ENCODE results near the gene PXMP4.

Gene PXMP4

DNA sequence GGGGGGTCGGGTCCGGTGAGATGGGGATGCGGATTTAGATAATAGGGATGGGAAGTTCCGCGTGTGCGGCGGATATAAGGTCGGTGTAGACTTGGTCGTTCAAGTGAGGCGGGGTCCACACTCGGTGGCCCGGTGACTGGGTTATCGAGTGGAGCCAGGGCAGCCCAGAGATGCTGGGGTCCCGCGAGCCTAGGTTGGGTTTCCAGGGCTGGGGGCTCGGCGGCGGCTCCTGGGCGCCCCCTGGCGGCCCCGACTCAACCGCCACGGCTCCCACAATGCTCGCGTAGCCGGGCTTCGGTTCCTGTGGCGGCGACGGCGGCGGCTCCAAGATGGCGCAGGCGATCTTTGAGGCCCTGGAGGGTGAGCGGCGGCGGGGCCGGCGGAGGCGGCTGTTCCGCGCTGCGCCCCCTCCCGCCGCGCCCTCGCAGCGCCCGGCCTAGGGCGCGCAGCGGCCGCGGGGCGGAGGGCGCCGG, 11.6 kb upstream of the PXMP4 start, which contains the start of gene ZNF341:
TSS of gene ZNF341 (plus strand) at position 304 of the 473 bp plus-strand sequence. CDS start at position 330, 26 bp downstream.
- peak; percentile 97 for DNase-seq

DNA sequence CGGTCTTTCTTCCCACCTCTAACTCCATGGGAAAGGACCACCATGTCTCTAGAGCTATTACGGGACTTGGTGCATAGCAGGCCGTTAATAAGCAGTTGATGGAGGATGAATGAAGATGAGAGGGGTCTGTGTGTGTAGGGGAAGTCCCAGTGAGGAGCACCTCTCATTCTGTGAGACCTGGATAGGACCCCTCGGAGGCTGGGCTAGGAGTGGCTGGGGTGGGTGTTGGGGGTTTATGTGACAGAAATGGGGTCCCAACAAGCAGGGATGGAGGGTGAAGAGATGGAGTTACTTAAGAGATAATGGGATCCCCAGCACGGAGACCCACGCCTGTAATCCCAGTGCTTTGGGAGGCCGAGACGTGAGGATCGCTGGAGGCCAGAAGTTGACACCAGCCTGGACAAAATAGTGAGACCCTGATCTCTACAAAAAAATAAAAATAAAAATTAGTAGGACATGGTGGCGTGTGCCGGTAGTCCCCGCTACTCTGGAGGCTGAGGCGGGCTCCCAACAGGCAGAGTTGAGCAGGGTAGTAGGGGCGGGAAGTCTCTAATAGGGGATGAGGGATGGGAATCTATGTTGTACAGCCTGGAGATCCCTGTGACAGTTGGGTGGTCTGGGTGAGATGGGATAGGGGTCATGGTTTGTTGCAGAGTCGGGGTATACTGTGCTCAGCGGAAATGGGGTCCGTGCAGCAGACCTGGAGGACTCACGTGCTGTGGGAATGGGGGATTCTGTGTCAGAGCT, 11.0 kb upstream of the PXMP4 start:
- no peak for DNase-seq

DNA sequence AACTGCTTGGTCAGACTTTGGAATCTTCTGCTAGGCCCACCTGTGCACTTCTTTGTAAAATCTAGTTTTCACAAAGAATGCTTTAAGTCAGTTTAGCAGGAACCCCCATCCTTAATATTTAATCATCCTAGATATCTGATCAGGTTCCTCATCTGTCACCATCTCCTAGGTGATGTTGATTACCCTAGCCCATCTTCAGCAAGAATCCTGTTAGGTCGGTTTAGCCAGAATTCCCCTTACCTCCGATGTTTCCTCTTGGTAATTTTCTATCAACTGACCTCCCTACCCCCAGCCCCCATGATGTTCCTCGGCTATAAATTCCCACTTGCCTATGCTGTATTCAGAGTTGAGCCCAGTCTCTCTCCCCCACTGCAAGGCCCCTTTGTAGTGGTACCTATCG, 9.0 kb upstream of the PXMP4 start:
- DNase-seq, result no peak

DNA sequence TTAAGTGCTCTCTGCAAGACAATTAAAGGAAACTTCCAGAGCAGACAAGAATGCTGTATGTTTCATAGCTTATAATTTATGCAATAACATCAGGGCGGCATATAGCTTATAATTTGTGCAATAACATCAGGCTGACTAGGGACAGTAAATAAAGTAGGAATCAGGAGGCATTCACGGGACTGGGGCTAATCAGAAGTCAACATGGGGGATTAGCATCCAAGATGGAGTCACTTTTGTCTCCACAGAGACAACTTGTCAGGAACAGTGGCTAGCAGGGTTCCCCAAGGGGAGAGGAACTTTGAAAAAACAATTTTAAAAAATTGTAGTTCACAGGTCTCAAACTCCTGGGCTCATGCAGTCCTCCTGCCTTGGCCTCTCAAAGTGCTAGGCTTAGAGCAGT, 8.4 kb upstream of the PXMP4 start:
- DNase-seq, result no peak

- no peak for DNase-seq
These were observed 7.7 kb upstream of the PXMP4 start for GRCh38 chr20:33727806-33728205.

- DNase-seq, result no peak
These were observed 7.0 kb upstream of the PXMP4 start for GRCh38 chr20:33727115-33727479.

GRCh38 chr20:33725607-33726264, 5.6 kb upstream of the PXMP4 start:
- DNase-seq, result no peak

- no peak for DNase-seq
These were observed 4.5 kb upstream of the PXMP4 start for GRCh38 chr20:33724439-33725094.

DNA sequence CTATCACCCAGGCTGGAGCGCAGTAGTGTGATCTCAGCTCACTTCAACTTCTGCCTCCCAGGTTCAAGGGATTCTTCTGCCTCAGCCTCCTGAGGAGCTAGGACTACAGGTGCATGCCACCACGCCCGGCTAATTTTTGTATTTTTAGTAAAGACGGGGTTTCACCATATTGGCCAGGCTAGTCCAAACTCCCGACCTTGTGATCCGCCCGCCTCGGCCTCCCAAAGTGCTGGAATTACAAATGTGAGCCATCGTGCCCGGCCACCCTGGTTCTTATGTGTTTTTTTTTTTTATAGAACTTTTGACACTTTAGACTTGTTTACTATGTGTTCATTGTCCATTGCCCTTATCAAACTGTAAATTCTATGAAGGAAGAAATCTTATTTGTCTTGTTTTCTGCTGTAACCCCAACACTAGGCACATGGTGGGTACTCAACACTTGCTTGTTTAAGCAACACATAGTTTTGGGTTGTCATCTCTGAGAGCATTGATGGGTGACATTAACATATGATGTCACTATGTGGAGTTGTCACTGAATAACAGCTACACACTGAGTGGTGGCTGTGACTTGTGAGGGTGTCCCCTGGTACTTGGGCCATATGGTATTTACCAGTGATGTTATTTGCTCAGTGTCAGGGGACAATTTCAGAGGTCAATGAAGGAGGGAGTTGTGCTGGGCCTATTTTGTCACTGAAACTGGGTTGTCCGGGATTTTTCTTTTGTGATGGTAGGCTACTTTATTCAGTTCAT, 1.5 kb upstream of the PXMP4 start:
- DNase-seq, result no peak

DNA sequence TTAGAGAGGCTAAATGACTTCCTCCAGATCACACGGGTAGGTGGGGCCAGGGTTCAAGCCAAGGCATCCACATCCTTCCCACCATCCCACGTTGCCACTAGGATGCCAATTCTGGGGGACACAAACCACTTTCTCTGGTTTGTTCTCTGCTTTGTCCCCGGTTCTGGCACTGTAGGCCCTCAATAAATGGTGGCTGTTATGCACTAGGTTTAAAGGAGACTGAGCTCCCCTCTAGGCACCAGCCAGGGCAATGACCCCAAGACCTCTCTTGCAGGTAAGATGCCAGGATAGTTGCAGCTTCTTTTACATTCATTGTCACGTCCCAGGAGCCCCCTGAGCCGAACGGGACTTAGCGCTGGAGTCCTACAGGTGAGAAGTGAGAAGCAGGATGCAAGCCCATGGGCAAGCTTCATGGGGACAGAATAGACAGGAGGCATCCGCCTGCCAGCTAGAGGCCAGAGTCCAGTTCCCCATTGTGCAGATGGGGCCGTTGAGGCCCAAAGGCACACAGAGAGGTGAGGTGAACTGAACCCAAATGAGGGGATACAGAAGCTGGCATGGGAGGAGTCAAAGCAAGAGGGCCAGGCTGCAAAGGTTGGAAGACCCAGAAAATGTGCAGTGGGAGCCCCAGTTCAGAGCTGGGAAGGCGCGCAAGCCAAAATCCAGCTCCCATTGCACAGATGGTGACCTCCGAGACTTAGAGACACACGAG, 677 bp downstream of the PXMP4 start:
- DNase-seq, result no peak

GRCh38 chr20:33716498-33716897, 3.6 kb downstream of the PXMP4 start:
- no peak for DNase-seq

DNA sequence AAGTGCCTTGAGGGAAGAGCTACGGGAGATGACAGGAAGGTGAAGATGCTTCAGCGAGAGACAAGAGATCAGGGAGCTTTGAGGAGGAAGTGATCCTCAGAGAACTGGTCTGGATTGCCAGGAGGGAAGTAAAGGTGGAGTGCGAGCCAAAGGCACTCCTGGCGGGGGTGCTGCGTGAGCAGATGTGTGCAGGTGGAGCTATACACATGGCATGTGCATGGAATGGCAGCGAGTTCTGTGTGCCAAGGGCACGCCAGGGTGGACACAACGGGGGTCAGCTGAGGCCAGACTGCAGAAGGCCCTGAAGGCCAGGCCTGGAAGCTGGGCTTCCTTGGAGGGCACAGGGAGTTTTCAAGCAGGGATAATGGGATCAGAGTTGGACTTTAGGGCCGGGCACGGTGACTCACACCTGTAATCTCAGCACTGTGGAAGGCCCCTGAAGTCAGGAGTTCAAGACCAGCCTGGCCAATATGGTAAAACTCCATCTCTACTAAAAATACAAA, 6.2 kb downstream of the PXMP4 start:
- DNase-seq, result no peak

GRCh38 chr20:33711446-33711738, 8.7 kb downstream of the PXMP4 start:
- DNase-seq, result no peak

DNA sequence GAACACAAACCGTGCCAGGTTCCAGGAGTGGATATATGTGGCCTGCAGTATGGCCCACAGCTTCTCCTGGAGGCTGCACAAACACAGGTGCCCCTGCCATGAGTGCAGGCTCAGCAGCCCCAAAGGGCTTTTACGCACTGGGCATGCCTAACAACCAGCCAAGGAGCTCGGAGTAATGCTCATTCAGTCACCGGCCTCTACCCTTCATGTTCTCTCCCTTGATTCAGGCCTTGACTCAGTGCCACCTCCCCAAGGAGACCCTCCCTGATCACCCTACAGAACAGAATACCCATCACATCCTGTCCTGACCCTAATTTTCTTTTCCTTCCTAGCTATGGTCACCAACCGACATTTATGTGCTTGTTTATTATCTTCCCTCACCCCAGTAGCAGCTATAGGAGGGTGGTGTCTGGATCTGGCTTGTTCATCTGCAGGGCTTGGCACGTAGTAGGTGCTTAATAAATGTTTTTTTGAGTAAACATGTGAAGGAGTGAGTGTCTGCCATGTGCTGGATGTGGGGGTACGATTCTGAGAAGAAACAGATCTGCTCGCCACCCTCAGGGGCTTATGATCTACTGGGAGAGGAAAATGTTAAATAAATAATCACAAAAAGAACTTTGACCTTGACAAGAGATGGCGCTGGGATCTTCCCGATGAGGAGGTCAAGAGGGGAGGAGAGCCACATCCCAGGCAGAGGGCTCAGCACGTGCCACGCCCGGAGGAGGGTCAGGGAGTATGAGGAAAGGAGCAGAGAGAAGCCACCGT, 9.2 kb downstream of the PXMP4 start:
- no peak for DNase-seq

GRCh38 chr20:33709905-33710541, 10.1 kb downstream of the PXMP4 start:
- DNase-seq, result no peak

DNA sequence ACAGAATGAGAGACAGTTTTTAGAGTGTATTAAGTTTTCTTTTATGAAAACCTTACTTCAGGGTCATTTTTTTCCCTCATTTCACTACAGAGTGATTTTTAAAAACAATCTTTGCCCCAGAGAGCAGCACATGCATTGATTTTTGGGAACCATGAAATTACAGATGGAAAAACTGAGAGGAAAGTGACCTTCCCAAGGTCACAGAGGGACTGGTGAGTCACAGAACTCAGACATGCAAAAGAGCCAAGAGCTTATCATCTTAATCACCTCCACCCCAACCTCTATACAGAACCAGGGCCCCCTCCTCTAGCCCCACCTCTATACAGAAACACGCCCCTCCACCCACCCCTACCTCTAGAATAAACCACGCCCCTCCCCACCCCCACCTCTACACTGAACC, 10.7 kb downstream of the PXMP4 start:
- peak; percentile 28 for DNase-seq

DNA sequence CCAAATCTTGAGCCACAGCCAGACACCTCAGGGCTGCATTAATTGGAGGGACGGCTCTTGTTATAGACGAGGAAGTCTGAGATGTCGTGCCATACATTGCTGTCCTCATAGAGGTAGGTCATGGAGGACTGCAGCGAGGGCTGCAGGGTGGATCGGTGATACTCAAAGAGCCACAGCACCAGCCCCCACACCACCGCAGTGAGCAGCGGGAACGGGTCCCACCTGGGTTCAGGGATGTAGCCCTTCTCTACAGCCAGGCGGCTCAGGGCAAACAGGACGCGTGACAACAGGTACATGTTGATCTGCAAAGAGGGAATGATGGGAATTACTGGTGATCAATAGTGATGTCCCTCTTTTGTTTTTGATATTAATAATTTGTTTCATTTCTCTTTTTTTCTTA, 12.4 kb downstream of the PXMP4 start:
- DNase-seq, result no peak

- DNase-seq, result no peak
These were observed 15.7 kb downstream of the PXMP4 start for GRCh38 chr20:33704197-33704924.

- DNase-seq, result no peak
These were observed 16.5 kb downstream of the PXMP4 start for GRCh38 chr20:33703498-33704137.

- DNase-seq, result no peak
These were observed 17.2 kb downstream of the PXMP4 start for GRCh38 chr20:33702861-33703260.

Data from OCI-M1 (cell line).